Activated CD4-positive, alpha-beta T cell treated with anti-CD3 and anti-CD28 coated beads for 36 hours (primary cell): ENCODE results near the gene ZBTB1. TPM values are rescaled to one million over a fixed set of nuclear protein-coding genes. Genes with fewer than 3 reads are reported as not detected.
"Not testable (repeated sequence)": the region's sequence is repeated elsewhere in the genome, so short reads cannot be mapped to it uniquely, and the experiment has no call there.

Experiments
- ATAC-seq: fragments of 200-7000 bp; cut with Tn5 transposase; one replicate; pipeline ENCODE4 v1.10.0; 2021; ENCODE audit warnings: mild to moderate bottlenecking, moderate library complexity
- CTCF ChIA-PET: fragments of 350-600 bp; sonication (Branson Sonifier 250); formaldehyde crosslinking; loops from one replicate; lab custom pipeline; 2021; ENCODE audit warnings: antibody characterized with exemption; lab: Charles Lee
- POLR2A ChIA-PET: fragments of 350-600 bp; sonication (Branson Sonifier 250); formaldehyde crosslinking; loops from one replicate; lab custom pipeline; 2021; ENCODE audit warnings: antibody characterized with exemption, inconsistent platforms; lab: Charles Lee
- DNase-seq: peaks from one replicate; pipeline ENCODE4 v3.0.0-alpha.2; 2020
- H3K27ac Mint-ChIP-seq: one replicate; pipeline ENCODE4 v1.8.0; 2021; ENCODE audit warnings: mixed read lengths
- H3K27me3 Mint-ChIP-seq: one replicate; pipeline ENCODE4 v1.8.0; 2021; ENCODE audit warnings: mixed read lengths
- H3K36me3 Mint-ChIP-seq: one replicate; pipeline ENCODE4 v1.8.0; 2021; ENCODE audit warnings: low read depth, mixed read lengths
- H3K4me1 Mint-ChIP-seq: one replicate; pipeline ENCODE4 v1.8.0; 2021; ENCODE audit warnings: mixed read lengths
- H3K4me3 Mint-ChIP-seq: one replicate; pipeline ENCODE4 v1.8.0; 2021; ENCODE audit warnings: mild to moderate bottlenecking, moderate library complexity, mixed read lengths
- H3K9me3 Mint-ChIP-seq: one replicate; pipeline ENCODE4 v1.8.0; 2021; ENCODE audit warnings: low read depth, mixed read lengths
- intact Hi-C, 2 experiments: fragments of 100-400 bp; cut with DNase I in 1 of 2; cut with micrococcal nuclease in 1 of 2; formaldehyde crosslinking; loops; one replicate each; pipeline versions ENCODE4 v1.14.2 to v1.15.1; 2022 to 2024; cut with DNase I, micrococcal nuclease
- total RNA-seq, 2 experiments: library from RNA; stranded (reverse); gene quantifications; one replicate each; pipeline ENCODE4 v1.2.3, GENCODE V29; 2021

ZBTB1 gene
- total RNA-seq, 2 experiments from 2014 or later: 41.4 to 45.0 TPM

DNA sequence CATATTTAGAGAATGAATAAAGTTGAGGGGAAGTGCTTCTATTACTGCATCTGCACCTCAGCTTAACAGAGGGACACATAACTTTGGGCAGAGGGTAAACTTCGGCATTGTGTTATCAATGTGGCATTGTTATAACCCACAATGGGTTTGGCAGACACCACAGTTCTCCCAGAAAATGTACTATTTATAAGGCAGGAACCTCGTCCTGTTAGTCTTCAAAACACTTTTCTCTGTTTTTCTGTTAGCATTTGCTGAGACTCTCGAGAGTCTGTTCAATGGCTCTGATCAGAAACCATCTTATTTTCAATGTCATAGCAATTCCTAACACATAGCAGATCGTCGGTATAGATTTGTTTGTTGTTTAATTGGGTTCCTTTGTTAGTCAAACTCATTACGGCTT is 59.1 kb downstream of the ZBTB1 start:
- ATAC-seq: no peak
- Mint-ChIP-seq H3K27ac (no peak overlapping the region), H3K36me3 (no peaks in the 10 kb centered on the region), H3K4me1 (peaks cover 3% of the 10 kb centered on the region), H3K4me3 (no peak overlapping the region), H3K27me3 (no peaks in the 10 kb centered on the region), H3K9me3 (no peaks in the 10 kb centered on the region)
- intact Hi-C loops: no loop called here
- no peak for DNase-seq
- CTCF ChIA-PET: interaction anchor here (0.8 to 3.2 kb wide), 3 partner anchors 13 to 166 kb away, joined by 3 to 10 read pairs (median 3); partner anchors contain the start of gene PPP1R36
- POLR2A ChIA-PET: no interaction called here

DNA sequence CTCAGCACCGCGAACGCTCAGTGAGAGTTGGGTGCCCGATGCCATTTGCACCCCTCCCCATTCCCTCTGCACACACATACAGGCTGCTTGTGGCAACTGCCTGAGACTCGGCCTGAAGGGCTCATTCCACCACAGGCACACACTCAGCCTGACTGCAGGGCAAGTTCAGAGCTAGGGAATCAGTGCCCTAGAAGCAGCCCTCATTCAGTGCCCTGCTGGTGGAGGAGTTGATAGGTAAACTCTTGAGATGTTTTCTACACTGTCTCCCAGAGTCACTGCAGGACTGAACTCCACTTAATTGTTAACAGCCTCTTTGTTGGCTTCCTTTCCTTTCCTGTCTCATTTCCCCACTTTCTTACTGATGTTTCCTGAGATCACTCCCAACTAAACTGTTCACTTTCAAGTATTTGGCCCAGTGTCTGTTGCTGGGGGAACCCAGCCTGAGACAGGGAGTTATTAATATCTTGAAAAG is 62.1 kb downstream of the ZBTB1 start:
- no peaks in the 10 kb centered on the region for H3K4me1 Mint-ChIP-seq
- no peaks in the 10 kb centered on the region for H3K27me3 Mint-ChIP-seq
- intact Hi-C loops: no loop called here
- no peaks in the 10 kb centered on the region for H3K36me3 Mint-ChIP-seq
- no peak overlapping the region for H3K4me3 Mint-ChIP-seq
- CTCF ChIA-PET: no interaction called here
- no peaks in the 10 kb centered on the region for H3K9me3 Mint-ChIP-seq
- DNase-seq (no peak), ATAC-seq (no peak)
- POLR2A ChIA-PET: no interaction called here
- no peak overlapping the region for H3K27ac Mint-ChIP-seq

DNA sequence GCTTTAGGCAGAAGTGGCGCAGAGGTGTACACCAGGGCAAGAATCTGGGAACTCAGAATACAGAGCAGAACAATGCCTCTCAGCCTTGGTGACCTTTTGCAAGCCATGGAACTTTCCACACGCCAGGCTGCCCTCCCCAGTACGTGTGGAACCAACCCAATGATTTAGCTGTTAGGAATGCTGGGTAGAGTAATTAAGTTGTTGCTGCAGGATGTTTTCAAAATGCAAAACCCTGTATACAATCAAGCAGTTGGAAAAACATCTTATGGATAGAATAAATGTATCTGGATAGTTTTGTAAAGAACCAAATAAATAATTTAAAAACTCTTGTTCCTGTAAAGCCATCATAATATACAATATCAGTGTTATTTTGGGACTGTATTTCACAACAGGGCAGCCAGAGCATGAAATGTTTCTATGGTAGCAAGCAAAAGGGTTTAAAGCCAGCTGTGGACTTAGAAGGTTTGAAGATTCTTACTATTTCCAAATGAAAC is 64.6 kb downstream of the ZBTB1 start:
- intact Hi-C loops: no loop called here
- Mint-ChIP-seq H3K4me1 (no peaks in the 10 kb centered on the region), H3K4me3 (no peak overlapping the region), H3K9me3 (no peaks in the 10 kb centered on the region), H3K36me3 (no peaks in the 10 kb centered on the region), H3K27me3 (no peaks in the 10 kb centered on the region), H3K27ac (no peak overlapping the region)
- ChIA-PET POLR2A (no interaction called here), CTCF (interaction anchor here (0.7 kb wide), 1 partner anchor 11 kb away, joined by 4 read pairs; no protein-coding TSS in a partner anchor)
- no peak for ATAC-seq
- DNase-seq: no peak

DNA sequence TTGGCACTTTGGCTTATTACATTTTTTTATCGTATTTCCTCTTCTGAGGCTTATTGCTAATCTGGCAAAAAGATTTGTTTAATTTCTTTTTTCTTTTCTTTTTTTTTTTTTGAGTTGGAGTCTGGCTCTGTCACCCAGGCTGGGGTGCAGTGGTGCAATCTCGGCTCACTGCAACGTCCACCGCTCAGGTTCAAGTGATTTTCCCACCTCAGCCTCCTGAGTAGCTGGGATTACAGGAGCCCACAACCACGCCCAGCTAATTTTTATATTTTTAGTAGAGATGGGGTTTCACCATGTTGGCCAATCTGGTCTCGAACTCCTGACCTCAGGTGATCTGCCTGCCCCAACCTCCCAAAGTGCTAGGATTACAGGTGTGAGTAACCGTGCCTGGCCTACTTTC is 65.1 kb downstream of the ZBTB1 start:
- H3K27ac Mint-ChIP-seq, H3K4me3 Mint-ChIP-seq, DNase-seq, intact Hi-C loops, POLR2A ChIA-PET, ATAC-seq, H3K4me1 Mint-ChIP-seq, H3K27me3 Mint-ChIP-seq, H3K9me3 Mint-ChIP-seq, H3K36me3 Mint-ChIP-seq: not testable (repeated sequence)
- CTCF ChIA-PET: interaction anchor here (0.7 kb wide), 1 partner anchor 11 kb away, joined by 4 read pairs; no protein-coding TSS in a partner anchor

DNA sequence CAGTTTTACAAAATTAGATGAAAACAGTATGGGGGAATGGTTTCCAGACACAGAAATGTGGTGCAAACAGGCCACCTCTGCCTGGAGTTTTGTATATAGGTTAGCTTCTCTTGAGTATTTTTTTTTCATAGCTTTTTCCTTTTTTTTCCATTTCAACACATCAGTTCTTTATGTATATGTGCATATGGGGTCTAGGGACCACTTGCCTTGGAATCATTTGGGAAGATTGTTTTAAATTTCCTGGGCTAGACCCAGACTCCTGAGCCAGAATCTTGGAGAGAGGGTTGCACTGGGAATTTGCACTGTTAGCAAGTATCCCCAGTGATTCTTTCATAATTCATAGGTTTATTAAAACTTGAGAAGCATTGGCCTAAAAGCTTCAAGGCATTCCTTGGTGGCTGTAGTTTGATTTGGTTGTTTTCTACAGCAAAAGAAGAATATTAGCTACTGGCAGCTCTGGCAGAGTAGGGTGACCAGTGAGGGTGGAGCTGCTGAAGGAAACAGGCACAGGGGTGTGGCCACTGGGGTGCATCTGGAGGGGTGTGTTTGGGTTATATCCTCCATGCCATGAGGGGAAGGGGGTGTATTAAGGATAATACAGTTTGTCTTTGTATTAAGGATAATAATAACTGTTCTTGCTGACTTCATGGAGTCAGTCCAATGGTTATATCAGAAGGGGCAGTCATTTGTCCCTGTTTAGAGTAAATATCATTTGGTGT is 68.0 kb downstream of the ZBTB1 start:
- CTCF ChIA-PET: interaction anchor here (0.5 kb wide), 1 partner anchor 638 kb away, joined by 3 read pairs; no protein-coding TSS in a partner anchor
- Mint-ChIP-seq H3K4me1 (no peaks in the 10 kb centered on the region), H3K4me3 (no peak overlapping the region), H3K27ac (no peak overlapping the region), H3K27me3 (no peaks in the 10 kb centered on the region), H3K9me3 (no peaks in the 10 kb centered on the region), H3K36me3 (no peaks in the 10 kb centered on the region)
- ATAC-seq (no peak), DNase-seq (no peak)
- intact Hi-C loops: no loop called here
- POLR2A ChIA-PET: no interaction called here

DNA sequence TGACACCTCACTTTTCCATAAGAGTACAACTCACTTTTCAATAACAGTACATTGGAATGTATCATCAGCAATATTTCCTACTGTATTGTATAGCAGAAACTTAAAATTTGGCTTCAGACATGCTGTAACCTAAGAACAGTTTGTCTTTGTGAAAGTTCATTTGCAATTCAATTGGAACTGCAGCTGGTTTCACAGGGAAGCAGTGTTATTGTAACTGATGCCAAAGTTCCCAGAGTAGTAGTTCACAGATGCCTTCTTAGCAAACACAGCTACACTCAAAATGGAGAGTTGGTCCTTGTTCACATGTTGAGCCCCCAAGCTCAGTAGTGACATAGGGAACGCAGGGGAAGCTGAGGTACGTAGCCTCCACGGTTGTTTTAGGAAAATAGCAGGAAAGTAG is 68.5 kb downstream of the ZBTB1 start:
- POLR2A ChIA-PET: no interaction called here
- Mint-ChIP-seq H3K27me3 (no peaks in the 10 kb centered on the region), H3K9me3 (no peaks in the 10 kb centered on the region), H3K36me3 (no peaks in the 10 kb centered on the region), H3K27ac (no peak overlapping the region), H3K4me1 (no peaks in the 10 kb centered on the region), H3K4me3 (no peak overlapping the region)
- ATAC-seq (no peak), DNase-seq (no peak)
- CTCF ChIA-PET: interaction anchor here (0.6 kb wide), 1 partner anchor 62 kb away, joined by 3 read pairs; no protein-coding TSS in a partner anchor
- intact Hi-C loops: no loop called here

Other genes with a start within 250 kb of the ZBTB1 start
- gene ESR2, start 210.4 kb upstream of the ZBTB1 start, total RNA-seq: under 1 TPM; 0.26 to 0.32 TPM
- 100 to 1,000 TPM; 213 to 222 TPM for gene MTHFD1, start 116.4 kb upstream of the ZBTB1 start, total RNA-seq
- gene AKAP5, start 39.3 kb upstream of the ZBTB1 start, total RNA-seq: under 1 TPM; 0.39 to 0.43 TPM
- 10 to 100 TPM; 32.7 to 40.0 TPM for gene ZBTB25, start 932 bp upstream of the ZBTB1 start, total RNA-seq
- 1 to 10 TPM; 3.2 to 4.1 TPM for gene HSPA2, start 36.0 kb downstream of the ZBTB1 start, total RNA-seq
- gene PPP1R36, start 45.2 kb downstream of the ZBTB1 start, total RNA-seq: under 1 TPM in 1 of 2 experiments, not detected in 1; 0.14 TPM
- 1 to 10 TPM; 6.3 to 7.1 TPM for gene PLEKHG3, start 199.7 kb downstream of the ZBTB1 start, total RNA-seq